Tongue (tissue), 2 donors: ENCODE results near the gene COMMD7. TPM values are rescaled to one million over a fixed set of nuclear protein-coding genes. Genes with fewer than 3 reads are reported as not detected.
"Not testable (repeated sequence)": the region's sequence is repeated elsewhere in the genome, so short reads cannot be mapped to it uniquely, and the experiment has no call there.

Experiments
- DNase-seq: peaks from one replicate; pipeline ENCODE4 v3.0.0-alpha.2; 2015
- total RNA-seq: library from RNA; depleted of rRNA; stranded (reverse); fragments of >200 nt; gene quantifications from one replicate; pipeline ENCODE4 v1.2.3, GENCODE V29; 2014

COMMD7 gene
- total RNA-seq, 1 donor from 2014 or later, result 20.9 TPM

DNA sequence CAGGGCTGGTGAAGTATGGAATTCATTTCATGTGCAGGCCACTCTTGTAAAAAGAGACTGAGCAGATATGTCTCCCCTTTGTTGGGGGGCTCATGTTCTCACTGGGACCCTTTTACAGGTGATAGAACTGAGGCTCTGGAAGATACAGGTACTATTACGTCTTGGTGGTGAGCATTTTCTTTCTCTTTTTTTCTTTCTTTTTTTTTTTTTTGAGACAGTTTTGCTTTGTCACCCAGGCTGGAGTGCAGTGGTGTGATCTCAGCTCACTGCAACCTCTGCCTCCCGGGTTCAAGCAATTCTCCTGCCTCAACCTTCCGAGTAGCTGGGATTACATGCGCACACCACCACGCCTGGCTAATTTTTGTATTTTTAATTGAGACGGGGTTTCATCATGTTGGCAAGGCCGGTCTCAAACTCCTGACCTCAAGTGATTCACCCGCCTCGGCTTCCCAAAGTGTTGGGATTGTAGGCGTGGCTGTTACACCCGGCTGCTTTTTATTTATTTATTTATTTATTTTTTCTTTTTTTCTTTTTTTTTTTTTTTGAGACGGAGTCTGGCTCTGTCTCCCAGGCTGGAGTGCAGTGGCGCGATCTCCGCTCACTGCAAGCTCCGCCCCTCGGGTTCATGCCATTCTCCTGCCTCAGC is 22.1 kb upstream of the COMMD7 start:
- DNase-seq, result not testable (repeated sequence)

DNA sequence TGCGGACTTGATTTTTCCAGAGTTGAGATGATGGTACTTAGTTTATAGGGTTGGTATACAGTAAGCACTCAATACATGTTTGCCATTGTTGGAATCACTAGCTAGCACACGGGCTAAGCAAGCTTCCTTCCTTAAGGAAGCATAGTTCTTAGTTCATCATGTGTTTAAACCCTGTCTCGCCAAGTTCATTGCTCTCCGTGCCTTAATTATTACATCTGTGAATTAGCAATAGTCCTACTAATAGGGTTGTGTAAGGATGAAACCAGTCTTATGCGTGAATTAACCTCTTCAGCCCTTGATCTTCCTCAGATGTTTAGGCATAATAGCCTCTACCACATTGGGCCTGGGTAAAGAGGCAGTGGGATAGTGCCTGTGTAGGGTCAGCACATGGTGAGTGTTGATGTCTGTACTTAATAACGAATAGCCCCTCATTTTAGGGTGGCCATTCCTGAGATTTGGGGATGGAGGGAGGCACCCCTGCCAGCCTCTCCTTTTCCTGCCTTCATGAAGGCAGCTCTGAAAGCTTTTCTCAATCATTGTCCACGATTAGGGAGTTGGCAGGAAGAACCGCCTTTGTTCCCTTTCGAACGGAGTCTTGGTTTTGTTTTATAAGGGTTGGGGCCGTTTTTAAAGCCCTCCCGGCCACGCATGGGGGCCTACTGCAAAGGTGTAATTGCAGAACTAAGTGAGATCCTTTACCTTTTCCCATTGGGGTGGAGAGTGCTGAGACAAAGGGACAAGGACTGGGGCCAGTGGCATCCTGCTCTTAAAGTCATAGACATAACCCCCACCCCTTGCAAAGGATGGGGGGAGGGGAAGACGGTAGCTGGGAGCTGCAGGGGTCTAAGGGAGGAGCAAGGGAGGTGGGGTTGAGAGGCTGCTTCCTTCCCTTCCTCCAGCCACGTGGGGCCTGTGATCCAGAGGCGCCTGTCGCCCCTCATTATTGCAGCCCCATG is 21.0 kb upstream of the COMMD7 start:
- no peak for DNase-seq

DNA sequence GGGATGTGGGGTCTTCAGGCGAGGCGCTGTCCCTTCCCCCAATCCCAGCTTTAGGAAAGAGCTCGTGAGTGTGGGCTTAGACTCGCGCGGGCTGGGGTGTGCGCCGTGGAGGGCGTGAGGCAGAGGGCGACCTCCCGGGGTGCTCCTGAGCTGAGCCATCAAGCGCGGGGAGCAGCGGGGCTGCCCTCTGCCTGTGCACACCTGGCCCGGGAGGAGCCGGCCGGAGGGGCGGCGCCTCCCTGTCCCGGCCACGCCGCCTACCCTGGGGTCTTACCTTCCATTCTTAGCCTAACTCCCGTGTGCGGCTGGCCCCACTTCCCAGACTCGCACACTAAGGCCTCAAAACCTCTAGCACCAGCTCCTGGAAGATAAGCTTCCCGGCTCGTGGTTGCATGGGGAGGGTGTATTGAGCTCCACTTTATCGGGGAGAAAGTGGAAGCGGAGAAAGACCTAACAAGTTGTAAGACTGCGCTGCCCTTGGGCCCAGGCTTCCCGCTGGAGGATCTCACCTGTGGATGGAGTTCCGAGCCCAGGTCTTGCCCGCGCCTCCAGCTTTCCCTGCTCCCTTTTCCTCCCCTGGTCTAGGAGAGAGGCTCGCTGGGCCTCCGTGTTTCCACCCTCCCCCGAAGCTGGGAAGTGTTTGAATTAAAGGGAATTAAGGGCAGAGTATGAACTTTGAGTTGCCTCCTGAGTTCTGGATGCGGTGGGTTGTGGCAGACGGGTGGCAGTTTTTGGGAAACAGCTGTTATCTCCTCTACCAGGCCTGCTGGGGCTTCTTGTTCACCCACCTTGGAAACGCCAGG is 20.1 kb upstream of the COMMD7 start:
- no peak for DNase-seq

DNA sequence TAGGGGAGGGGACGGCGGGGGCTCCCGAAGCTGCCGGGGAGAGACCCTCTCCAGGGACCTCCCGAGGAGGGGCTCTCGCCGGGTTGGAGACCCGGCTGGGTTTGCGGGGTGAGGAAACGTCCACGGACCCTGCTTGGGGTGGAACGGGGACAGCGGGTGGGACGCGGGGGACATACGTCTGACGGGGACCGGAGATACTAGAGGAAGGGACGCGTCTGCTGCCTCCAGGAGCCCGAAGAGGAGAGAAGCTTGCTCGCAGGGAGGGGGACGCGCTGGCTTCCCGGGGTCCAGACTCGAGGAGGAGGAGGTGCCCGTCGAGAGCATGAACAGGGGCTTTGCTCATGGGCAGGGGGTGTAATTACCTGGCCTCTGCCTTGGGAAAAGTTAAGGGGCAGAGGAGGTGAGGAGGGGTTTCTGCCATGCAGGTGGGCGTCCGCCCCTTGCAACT is 19.5 kb upstream of the COMMD7 start:
- DNase-seq, result no peak

DNA sequence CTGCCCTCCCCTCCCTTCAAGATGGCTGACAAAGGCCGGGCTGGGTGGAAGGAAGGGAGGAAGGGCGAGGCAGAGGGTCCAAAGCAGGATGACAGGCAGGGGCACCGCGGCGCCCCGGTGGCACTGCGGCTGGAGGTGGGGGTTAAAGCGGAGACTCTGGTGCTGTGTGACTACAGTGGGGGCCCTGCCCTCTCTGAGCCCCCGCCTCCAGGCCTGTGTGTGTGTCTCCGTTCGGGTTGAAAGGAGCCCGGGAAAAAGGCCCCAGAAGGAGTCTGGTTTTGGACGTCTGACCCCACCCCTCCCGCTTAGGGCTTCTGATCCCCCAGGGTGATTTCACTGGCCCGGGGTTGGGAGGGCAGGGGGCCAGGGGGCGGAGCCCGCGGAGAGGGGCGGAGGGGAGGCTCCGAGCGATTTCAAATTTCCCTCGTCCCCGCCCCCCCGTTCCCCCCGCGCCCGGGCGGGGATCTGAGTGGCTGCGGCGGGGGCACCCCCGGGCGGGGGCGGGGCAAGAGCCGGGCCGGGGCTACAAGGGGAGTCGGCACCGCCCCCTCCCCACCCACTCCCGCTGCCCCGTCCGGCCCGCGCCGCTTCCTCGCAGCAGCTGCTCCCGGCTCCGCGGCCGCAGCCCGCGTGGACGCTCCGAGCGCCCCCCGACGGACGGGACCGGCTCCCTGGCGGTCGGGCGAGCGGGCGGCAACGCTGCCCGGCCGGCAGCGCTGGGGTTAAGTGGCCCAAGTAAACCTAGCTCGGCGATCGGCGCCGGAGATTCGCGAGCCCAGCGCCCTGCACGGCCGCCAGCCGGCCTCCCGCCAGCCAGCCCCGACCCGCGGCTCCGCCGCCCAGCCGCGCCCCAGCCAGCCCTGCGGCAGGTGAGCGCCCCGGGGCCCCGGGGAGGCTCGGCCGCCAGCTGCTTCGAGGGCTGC is 18.8 kb upstream of the COMMD7 start, which contains the start of gene DNMT3B:
TSS of gene DNMT3B (plus strand) at position 555 of the 923 bp plus-strand sequence. CDS start 17,939 bp downstream, outside the sequence.
- peak; percentile 92 for DNase-seq

DNA sequence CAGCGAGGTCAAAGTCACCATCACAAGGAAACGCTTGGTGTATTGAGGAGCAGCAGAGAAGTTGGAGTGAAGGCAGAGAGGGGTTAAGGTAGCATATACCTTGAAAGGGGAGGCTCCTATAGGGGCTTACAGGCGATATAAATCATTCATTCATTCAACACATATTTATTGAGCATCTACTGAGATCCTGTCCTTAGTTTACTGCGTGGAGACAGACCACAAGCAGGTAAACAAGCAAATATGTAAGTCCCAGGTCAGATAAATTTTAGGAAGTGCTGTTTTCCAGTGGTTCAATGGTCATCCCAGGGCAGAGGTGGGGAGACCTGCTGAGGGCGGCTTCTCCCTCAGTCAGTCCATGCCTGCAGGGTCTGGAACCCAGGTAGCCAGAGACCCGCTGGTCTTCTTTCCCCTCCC is 18.2 kb upstream of the COMMD7 start:
- DNase-seq, result no peak

DNA sequence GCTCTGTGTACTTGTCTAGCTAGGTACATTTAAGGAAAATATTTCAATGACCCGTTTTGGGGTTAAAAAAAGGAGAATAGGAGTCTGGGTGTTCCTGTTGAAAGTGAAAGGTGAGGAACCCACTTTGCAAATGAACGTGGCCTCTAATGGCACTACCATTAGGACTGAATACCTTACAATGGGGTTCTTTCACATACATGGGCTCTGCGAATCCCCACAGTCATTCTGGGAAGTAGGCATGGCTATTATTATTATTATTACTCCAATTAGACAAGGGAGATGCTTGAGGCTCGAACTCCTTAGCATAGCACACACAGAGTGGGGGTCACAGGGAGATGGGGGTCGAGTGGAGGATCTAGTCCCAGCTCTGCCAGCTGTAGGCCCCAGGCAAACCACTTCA is 12.9 kb upstream of the COMMD7 start:
- DNase-seq, result no peak

DNA sequence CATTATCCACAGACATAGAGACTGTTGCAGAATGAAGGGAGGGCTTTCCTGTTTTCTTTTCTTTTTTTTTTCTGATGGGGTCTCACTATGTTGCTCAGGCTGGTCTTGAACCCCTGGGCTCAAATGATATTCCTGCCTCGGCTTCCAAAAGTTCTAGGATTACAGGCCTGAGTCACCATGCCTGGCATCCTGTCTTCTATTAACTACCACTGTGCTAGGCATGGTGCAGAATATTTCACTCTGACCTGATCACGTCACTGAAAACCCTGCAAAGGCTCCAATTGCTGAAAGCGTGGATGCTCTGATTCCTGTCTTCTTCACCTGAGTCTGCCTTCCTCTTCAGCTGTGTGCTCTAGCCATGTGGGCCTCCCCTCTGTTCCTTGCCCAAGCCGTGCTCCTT is 10.5 kb upstream of the COMMD7 start:
- no peak for DNase-seq

DNA sequence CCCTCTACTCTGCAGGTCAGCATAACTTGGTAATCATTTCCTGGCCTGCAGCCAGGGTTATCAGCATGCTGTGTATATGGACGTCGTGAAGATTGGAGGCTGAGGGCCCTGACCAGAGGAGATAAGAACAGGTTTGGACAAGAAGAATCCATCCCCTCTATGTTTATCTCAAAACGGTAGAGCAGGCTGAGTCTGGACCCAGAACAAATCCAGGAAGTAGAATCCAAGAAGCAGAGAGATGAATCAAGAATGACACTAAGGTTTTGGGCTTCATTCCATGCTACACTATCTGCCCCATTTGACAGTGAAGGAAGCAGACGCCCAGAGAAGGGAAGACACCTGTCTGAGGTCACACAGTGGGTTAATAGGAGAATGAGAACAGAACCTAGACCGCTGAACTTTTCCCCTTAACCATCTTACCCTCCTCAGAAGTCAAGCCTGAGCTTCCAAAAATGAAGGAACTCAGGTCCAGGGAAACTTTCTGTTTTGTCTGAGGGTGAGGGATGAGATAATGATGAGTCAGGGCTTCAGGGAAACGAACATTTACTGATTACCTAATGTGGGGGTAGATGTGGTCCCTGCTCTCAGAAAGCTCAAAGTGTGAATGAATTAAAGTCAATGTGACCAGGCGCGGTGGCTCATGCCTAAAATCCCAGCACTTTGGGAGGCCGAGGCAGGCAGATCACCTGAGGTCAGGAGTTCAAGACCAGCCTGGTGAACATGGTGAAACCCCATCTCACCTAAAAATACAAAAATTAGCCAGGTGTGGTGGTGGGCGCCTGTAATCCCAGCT is 9.4 kb upstream of the COMMD7 start:
- DNase-seq, result no peak

DNA sequence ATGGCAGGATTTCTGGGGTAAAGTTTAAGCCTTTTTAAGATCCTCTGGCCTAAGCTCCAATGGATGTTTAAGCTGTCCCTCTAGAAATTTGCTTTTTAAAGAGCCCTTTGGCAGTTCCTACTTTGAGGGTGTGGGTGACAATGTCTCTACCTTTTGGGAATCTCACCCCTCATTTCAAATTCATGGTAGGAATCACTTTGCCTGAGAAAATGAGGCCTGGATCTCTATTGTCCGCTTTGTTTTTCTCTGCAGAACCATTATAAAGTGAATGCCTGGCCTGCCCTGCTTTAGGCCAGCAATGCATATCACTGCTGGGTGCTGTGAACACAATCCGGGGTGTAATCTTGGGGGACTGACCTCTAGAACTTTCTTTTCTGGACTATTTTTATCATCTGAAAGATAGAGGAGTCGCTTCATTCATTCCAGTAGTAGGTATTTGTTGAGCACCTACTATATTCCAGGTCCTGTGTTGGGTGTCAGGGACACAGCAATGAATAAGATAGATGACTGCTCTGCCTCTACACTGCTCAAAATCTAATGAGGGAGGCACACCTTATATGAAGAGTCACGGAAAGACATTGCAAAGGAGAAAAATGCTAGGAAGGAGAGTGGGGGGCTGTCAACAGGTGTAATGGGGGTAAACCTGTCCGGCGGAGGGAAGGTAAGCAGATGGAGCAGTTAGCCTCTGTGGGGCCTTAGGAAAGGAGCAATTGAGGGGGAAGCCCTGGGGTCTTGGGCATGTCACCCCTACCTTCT is 8.6 kb upstream of the COMMD7 start:
- DNase-seq, result no peak

DNA sequence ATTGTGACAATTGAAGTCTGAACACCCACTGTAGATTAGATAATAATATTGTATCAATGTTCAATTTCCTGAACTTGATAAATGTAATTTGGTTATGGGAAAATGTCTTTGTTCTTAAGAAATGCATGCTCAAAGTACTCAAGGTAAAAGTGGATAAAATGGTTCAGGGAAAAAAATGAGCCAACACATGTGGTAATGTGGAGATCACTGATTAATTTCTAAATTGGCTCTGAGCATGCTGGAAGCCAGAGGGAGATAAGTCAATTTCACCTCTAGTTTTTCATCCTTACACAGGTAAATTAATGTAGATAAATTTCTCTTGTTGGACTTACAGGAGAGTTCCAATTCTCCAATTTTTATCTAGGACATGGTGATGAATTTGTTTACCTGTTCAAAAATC is 8.0 kb upstream of the COMMD7 start:
- DNase-seq, result no peak

DNA sequence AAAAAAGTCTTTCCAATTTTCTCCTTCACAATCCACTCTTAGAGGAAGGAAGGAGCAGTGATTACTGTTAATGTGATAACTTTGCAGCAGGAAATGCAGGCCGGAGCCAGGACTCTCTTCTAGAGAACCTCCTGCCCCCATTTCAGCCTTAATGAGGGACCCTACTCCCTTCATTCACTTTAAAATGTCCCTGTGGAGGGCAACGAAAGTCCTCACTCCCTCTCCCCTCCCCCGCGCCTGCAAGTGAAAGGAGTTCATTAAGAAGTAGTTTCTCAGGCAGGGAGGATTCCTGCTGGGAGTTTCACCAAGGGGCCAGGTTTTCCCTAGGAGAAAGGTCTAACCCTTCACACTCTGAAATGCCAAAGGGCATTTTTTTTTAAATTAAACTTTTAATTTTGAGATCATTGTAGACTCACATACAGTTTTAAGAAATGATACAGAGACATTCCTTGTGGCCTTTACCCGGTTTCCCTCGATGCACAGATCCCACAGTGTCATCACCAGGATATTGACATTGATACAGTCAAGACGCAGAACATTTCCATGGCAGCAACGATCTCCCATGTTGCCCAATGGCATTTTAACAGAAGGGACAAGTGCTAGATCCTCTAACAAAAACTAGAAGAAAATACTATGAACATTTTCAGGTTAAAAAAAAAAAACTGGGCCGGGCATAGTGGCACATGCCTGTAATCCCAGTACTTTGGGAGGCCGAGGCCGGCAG is 6.8 kb upstream of the COMMD7 start:
- DNase-seq, result no peak

DNA sequence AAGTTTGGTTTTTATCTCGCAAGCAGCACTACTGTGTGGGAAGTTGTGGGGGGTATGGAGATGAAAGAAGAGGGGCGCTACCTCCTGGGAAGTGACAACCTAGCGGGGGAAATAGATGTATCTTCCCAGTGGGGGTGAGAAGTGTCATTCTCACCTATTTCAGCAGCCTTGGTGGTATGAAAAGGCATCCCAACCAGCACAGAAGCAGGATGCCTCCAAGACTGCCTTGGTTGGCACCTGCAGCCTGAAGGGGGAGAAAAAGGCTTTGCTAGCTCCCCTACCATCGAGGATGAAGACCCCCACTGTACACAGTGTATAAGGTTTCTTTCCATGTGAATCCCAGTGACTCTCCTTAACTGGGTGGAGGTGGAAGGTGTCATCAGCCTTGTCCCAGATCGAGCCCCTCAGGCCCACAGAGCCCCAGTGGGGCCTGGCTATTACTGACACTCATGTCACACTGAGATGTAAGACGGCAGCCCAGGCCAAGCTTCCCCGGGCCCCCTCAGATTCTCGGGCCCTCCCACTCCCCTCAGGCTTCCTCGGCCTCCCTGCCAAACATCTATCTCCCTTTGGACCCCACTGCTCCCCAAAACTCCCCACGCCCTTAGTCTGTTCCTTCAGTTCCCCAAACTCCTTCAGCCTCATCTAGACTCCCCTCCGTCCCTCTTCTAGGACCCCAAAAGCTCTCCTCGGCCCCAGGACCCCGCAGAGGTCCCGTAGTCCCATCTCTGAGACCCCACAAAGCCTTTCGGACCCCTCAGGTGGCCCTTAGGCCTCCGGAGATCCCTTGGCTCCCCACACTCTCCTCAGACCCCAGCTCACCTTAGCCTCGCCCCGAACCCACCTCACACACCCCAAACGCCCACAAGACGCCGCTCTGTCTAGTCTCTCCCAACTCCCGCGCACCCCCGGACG is 688 bp downstream of the COMMD7 start:
- DNase-seq, result no peak

DNA sequence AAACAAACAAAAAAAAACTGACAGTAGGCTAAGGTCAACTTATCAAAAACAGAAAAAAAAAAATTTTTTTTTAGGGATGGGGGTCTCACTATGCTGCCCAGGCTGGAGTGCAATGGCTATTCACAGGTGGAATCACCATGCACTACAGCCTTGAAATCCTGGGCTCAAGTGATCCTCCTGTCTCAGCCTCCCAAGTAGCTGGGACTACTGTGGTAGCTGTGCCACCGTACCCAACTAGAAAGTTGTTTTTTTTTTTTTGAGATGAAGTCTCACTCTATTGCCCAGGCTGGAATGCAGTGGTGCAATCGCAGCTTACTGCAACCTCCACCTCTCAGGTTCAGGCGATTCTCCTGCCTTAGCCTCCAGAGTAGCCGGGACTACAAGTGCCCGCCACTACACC is 2.1 kb downstream of the COMMD7 start:
- DNase-seq, result no peak

DNA sequence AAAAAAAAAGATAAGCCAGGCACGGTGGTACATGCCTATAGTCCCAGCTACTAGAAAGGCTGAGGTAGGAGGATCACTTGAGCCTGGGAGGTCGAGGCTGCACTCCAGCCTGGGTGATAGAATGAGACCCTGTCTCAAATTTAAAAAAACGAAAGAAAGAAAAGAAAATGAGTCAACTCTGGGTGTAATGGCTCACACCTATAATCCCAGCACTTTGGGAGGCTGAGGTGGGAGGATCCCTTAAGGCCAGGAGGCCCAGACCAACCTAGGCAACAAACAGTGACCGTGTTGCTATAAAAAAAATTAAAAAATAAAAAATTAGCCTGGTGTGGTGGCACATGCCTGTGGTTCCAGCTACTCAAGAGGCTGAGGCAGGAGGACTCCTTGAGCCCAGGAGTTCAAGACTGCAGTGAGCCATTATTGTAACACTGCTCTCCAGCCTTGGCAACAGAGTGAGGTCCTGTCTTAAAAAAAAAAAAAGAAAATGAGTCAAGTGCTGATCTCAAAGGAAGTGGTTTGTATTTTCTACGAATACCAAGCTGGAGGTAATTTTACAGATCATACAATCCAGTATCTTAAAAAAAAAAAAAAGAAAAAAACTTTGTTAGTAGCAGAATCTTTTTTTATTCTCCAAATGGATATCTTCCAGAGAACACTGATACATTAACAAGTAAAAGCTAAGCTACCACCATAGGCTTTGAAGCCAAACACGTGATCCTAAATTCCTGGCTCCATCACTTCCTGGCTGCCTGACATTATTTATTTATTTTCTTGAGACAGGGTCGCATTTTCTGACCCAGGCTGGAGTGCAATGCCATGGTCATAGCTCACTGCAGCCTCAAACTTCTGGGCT is 5.7 kb downstream of the COMMD7 start:
- DNase-seq, result no peak

DNA sequence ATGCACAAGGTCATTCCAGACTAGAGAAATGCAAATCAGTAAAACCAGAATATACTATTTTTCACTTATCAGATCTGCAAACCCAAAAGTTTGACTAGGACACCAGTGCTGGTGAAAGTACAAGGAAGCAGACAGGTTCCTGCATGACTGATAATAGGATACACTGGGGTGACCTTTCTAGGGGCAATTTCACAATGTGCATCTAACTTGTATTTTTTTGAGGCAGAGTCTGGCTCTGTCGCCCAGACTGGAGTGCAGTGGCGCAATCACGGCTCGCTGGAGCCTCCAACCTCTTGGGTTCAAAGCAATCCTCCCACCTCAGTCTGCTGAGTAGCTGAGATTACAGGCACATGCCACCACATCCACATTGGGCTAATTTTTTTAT is 11.4 kb downstream of the COMMD7 start:
- DNase-seq, result no peak

DNA sequence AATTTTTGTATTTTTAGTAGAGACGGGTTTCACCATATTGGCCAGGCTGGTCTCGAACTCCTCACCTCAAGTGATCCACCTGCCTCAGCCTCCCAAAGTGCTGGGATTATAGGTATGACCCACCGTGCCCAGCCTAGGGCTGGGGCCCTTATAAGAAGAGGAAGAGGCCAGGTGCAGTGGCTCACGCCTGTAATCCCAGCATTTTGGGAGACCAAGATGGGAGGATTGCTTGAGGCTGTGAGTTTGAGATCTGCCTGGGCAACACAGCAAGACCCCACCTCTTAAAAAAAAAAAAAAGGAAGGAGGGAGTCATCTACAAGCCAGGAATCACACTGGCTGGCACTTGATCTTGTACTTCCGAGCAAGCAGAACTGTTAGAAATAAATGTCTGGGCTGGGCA is 13.9 kb downstream of the COMMD7 start:
- not testable (repeated sequence) for DNase-seq
